ENCODE results near the gene GTF2F1. TPM values are rescaled to one million over a fixed set of nuclear protein-coding genes. Genes with fewer than 3 reads are reported as not detected.

GTF2F1 gene
- polyA plus RNA-seq, 1 experiment = 49.4 TPM

DNA sequence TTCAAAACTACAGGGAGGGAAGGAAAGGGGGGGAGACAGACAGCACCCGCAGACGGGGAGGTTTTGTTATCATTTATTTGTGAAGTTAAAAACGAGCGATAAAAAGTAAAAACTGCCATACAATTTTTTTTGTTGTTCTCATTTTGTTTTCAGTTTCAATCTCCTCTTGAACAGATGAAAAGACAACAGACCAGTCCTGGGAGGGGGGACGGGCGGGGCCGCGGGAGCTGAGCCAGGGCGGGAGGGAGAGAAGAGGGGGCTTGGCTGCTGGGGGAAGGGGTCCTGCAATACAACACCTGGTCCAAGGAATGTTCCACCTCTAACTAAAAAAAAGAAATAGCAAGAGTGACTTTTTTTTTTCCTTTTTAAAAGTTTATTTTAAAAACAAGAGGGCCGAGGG lies 20.3 kb upstream of the GTF2F1 start:
- Histone ChIP-seq H3K27me3 (ENCODE audit: control insufficient read depth, insufficient read depth, low read length) (no peaks in the 10 kb centered on the region), H3K4me3 (ENCODE audit: low read depth, low read length) (no peak overlapping the region), H3K36me3 (ENCODE audit: control insufficient read depth, insufficient read depth, low read length) (peaks cover 39% of the 10 kb centered on the region)
- ChIA-PET CTCF (no interaction called here), POLR2A (no interaction called here)
- TF ChIP-seq, protein P1, sequence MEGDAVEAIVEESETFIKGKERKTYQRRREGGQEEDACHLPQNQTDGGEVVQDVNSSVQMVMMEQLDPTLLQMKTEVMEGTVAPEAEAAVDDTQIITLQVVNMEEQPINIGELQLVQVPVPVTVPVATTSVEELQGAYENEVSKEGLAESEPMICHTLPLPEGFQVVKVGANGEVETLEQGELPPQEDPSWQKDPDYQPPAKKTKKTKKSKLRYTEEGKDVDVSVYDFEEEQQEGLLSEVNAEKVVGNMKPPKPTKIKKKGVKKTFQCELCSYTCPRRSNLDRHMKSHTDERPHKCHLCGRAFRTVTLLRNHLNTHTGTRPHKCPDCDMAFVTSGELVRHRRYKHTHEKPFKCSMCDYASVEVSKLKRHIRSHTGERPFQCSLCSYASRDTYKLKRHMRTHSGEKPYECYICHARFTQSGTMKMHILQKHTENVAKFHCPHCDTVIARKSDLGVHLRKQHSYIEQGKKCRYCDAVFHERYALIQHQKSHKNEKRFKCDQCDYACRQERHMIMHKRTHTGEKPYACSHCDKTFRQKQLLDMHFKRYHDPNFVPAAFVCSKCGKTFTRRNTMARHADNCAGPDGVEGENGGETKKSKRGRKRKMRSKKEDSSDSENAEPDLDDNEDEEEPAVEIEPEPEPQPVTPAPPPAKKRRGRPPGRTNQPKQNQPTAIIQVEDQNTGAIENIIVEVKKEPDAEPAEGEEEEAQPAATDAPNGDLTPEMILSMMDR (IDR thresholded peaks at IDR 0.05; ENCODE audit: insufficient read depth, low read depth, low read length) = no peak
- DNase-seq (ENCODE audit: low read depth) = no peak

DNA sequence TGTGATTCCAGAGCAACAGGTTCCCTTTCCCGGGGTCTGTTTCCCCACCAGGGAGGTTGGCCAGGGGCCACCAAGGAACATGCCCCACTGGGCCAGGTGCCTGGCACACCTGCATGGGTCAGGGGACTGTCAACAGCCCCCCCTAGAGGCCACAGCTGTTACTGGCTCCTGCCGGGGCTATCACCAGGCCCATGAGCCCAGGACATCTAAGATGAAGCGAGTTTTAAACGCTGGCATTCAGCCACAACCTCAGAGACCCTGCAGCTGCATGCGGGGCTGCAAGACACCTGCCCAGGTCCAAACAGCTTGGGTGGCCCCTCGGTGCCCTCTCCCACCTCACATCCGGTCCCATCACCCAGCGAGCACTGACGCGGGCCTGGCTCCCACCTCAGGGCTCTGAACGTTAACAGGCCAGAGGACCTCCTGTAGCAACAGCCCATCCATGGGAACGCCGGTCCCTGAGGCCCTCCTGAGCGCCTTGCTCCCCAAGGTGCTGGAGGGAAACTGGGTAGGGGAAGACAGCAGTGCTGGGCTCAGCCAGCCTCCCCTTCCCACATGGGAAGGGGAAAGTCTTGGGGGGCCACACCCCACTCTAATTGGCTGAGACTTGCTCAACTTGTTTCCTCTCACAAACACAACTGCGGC lies 19.6 kb upstream of the GTF2F1 start:
- POLR2A ChIA-PET = no interaction called here
- Histone ChIP-seq H3K4me3 (ENCODE audit: low read depth, low read length) (no peak overlapping the region), H3K27me3 (ENCODE audit: control insufficient read depth, insufficient read depth, low read length) (no peaks in the 10 kb centered on the region), H3K36me3 (ENCODE audit: control insufficient read depth, insufficient read depth, low read length) (peaks cover 31% of the 10 kb centered on the region)
- CTCF ChIA-PET = interaction anchor here (1.3 to 1.9 kb wide), 3 partner anchors 8 to 11 kb away, joined by 5 to 6 read pairs (median 6); no protein-coding TSS in a partner anchor
- TF ChIP-seq, protein P1 (IDR thresholded peaks at IDR 0.05; ENCODE audit: insufficient read depth, low read depth, low read length) = peak; percentile 59
- DNase-seq (ENCODE audit: low read depth) = no peak

DNA sequence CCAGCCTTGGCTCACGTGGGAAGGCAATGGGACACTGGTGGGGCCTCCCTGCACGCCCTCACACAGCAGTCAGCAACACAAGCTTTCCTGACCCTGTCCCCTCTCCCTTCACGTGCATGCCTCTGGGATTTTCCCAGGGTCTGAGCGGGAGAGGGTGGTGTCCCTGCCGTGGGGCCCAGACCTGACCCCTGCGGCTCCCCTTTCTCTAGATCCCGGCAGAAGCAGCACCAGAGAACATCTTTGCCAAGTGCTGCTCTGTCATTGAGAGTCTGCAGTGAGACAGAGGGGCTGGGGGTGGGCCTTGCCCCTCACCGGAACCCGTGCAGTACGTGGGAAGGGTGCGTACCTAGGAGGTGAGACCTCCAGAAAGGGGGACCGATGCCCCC lies 19.1 kb upstream of the GTF2F1 start:
- Histone ChIP-seq H3K36me3 (ENCODE audit: control insufficient read depth, insufficient read depth, low read length) (peaks cover 26% of the 10 kb centered on the region), H3K4me3 (ENCODE audit: low read depth, low read length) (no peak overlapping the region), H3K27me3 (ENCODE audit: control insufficient read depth, insufficient read depth, low read length) (no peaks in the 10 kb centered on the region)
- ChIA-PET POLR2A (no interaction called here), CTCF (interaction anchor here (1.3 to 1.9 kb wide), 3 partner anchors 8 to 10 kb away, joined by 5 to 6 read pairs (median 6); no protein-coding TSS in a partner anchor)
- TF ChIP-seq, protein P1 (IDR thresholded peaks at IDR 0.05; ENCODE audit: insufficient read depth, low read depth, low read length) = no peak
- no peak for DNase-seq (ENCODE audit: low read depth)

DNA sequence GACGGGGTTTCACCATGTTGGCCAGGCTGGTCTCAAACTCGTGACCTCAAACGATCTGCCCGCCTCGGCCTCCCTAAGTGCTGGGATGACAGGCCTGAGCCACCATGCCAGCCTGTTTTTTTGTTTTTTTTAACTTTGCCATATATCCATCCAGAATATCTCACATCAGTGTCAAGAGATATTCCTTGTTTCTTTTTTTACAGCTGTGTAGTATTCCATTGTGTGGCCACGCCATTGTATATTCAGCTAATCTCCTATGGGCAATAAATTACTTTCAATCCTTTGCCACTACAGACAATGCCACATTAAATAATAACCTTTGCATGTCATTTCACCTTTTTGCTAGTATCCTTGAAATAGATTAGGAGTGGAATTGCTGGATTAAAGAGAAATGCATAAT lies 16.4 kb upstream of the GTF2F1 start:
- TF ChIP-seq, protein P1 (IDR thresholded peaks at IDR 0.05; ENCODE audit: insufficient read depth, low read depth, low read length) = no peak
- Histone ChIP-seq H3K4me3 (ENCODE audit: low read depth, low read length) (no peak overlapping the region), H3K36me3 (ENCODE audit: control insufficient read depth, insufficient read depth, low read length) (peaks cover 9% of the 10 kb centered on the region), H3K27me3 (ENCODE audit: control insufficient read depth, insufficient read depth, low read length) (no peaks in the 10 kb centered on the region)
- DNase-seq (ENCODE audit: low read depth) = no peak
- ChIA-PET POLR2A (no interaction called here), CTCF (interaction anchor here (0.6 to 0.9 kb wide), 2 partner anchors 9 to 72 kb away, joined by 3 read pairs; no protein-coding TSS in a partner anchor)

GRCh38 chr19:6406401-6406800 lies 13.4 kb upstream of the GTF2F1 start:
- DNase-seq (ENCODE audit: low read depth) = no peak
- Histone ChIP-seq H3K27me3 (ENCODE audit: control insufficient read depth, insufficient read depth, low read length) (no peaks in the 10 kb centered on the region), H3K4me3 (ENCODE audit: low read depth, low read length) (no peak overlapping the region), H3K36me3 (ENCODE audit: control insufficient read depth, insufficient read depth, low read length) (no peaks in the 10 kb centered on the region)
- TF ChIP-seq, protein P1 (IDR thresholded peaks at IDR 0.05; ENCODE audit: insufficient read depth, low read depth, low read length) = no peak
- ChIA-PET CTCF (no interaction called here), POLR2A (no interaction called here)

Measured in BJ (cell line).